ENCODE data around the gene PRRG1. TPM values are rescaled to one million over a fixed set of nuclear protein-coding genes. Genes with fewer than 3 reads are reported as not detected.

Gene PRRG1
- polyA plus RNA-seq, 1 donor from 2014 or later: 9.1 TPM

GRCh38 chrX:37350034-37350365 is 836 bp downstream of the PRRG1 start:
- Histone ChIP-seq H3K9ac (ENCODE audit: low read length) (peak overlapping the region; percentile 62), H3K79me2 (replicated peaks; ENCODE audit: insufficient read depth, low read length) (no peaks in the 10 kb centered on the region), H3K9me3 (ENCODE audit: low read length) (no peaks in the 10 kb centered on the region), H2AFZ (ENCODE audit: low read depth, low read length) (no peak overlapping the region), H3K4me3 (ENCODE audit: low read length) (peak overlapping the region; percentile 80), H3K9me2 (ENCODE audit: insufficient read depth, low read length) (no peaks in the 10 kb centered on the region), H3K27ac (ENCODE audit: low read length) (no peak overlapping the region), H3K36me3 (ENCODE audit: insufficient read depth, low read length) (no peaks in the 10 kb centered on the region), H3K27me3 (ENCODE audit: insufficient read depth, low read depth, low read length) (no peaks in the 10 kb centered on the region), H4K20me1 (ENCODE audit: insufficient read depth) (no peaks in the 10 kb centered on the region), H3K4me2 (ENCODE audit: low read length) (peak overlapping the region; percentile 44), H3F3A (ENCODE audit: insufficient read depth, low read length, poor library complexity, severe bottlenecking) (no peaks in the 10 kb centered on the region)
- TF ChIP-seq POLR2AphosphoS5 (IDR thresholded peaks at IDR 0.05) (no peak), EP300 (conservative IDR thresholded peaks at IDR 0.05; ENCODE audit: poor library complexity, severe bottlenecking) (no peak), MXI1 (conservative IDR thresholded peaks at IDR 0.05; ENCODE audit: poor library complexity, severe bottlenecking) (no peak), RAD21 (conservative IDR thresholded peaks at IDR 0.05) (no peak), EZH2 (IDR thresholded peaks at IDR 0.05; ENCODE audit: borderline replicate concordance, insufficient read depth, low read length, poor library complexity, severe bottlenecking) (no peak), TAF1 (IDR thresholded peaks at IDR 0.05; ENCODE audit: low read depth) (no peak), REST (IDR thresholded peaks at IDR 0.05; ENCODE audit: borderline replicate concordance) (no peak), CTCF (IDR thresholded peaks at IDR 0.05; ENCODE audit: poor library complexity, severe bottlenecking) (no peak), SMC3 (conservative IDR thresholded peaks at IDR 0.05; ENCODE audit: poor library complexity) (no peak)

- Histone ChIP-seq H3K27me3 (ENCODE audit: insufficient read depth, low read depth, low read length) (no peaks in the 10 kb centered on the region), H3F3A (ENCODE audit: insufficient read depth, low read length, poor library complexity, severe bottlenecking) (no peaks in the 10 kb centered on the region), H3K4me3 (ENCODE audit: low read length) (no peak overlapping the region), H3K9ac (ENCODE audit: low read length) (no peak overlapping the region), H3K27ac (ENCODE audit: low read length) (no peak overlapping the region), H3K9me2 (ENCODE audit: insufficient read depth, low read length) (no peaks in the 10 kb centered on the region), H4K20me1 (ENCODE audit: insufficient read depth) (no peaks in the 10 kb centered on the region), H2AFZ (ENCODE audit: low read depth, low read length) (no peak overlapping the region), H3K4me2 (ENCODE audit: low read length) (no peak overlapping the region), H3K9me3 (ENCODE audit: low read length) (no peaks in the 10 kb centered on the region), H3K36me3 (ENCODE audit: insufficient read depth, low read length) (no peaks in the 10 kb centered on the region), H3K79me2 (replicated peaks; ENCODE audit: insufficient read depth, low read length) (no peaks in the 10 kb centered on the region)
- TF ChIP-seq EZH2 (IDR thresholded peaks at IDR 0.05; ENCODE audit: borderline replicate concordance, insufficient read depth, low read length, poor library complexity, severe bottlenecking) (no peak), TAF1 (IDR thresholded peaks at IDR 0.05; ENCODE audit: low read depth) (no peak), CTCF (IDR thresholded peaks at IDR 0.05; ENCODE audit: poor library complexity, severe bottlenecking) (no peak), RAD21 (conservative IDR thresholded peaks at IDR 0.05) (no peak), REST (IDR thresholded peaks at IDR 0.05; ENCODE audit: borderline replicate concordance) (no peak), SMC3 (conservative IDR thresholded peaks at IDR 0.05; ENCODE audit: poor library complexity) (no peak), POLR2AphosphoS5 (IDR thresholded peaks at IDR 0.05) (no peak), MXI1 (conservative IDR thresholded peaks at IDR 0.05; ENCODE audit: poor library complexity, severe bottlenecking) (no peak)
Measured at GRCh38 chrX:37353646-37354045, 4.5 kb downstream of the PRRG1 start.

Measured in neural cell (in vitro differentiated cells).